T follicular helper cell (primary cell): Measurements from ENCODE around the gene CNTNAP5.

Experiments used
- DNase-seq: peaks from one replicate; pipeline ENCODE4 v3.0.0-alpha.2; 2020; ENCODE audit warnings: low read depth
- total RNA-seq, 2 experiments: gene quantifications; one replicate each; lab custom pipeline; 2026; lab: John Stamatoyannopoulos, UW

The CNTNAP5 gene
- 0 reads per million in 2 experiments for total RNA-seq

DNA sequence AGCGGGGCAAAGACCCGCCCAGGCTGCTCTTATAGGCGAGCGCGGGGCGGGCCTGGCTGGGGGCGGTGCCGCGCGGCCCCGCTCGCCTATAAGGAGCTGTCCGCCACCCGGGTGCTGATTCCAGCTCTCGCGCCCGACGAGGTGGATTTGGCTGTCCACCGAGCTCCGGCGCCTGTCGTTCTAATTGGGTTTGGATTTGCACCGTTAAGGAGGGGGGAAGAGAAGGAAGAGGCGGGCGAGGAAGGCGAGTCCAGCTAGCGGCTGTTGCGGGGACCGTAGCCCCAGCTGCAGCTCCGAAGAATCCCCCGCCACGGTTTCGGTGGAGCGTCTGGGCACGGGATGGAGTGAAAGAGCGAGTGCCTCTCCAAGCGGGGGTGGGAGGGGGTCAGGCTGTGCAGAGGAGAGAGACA is at the start of gene CNTNAP5:
CNTNAP5 (plus strand) TSS at position 117 of the 410 bp plus-strand sequence. CDS start 364 bp downstream, outside the sequence.
- DNase-seq, result no peak

DNA sequence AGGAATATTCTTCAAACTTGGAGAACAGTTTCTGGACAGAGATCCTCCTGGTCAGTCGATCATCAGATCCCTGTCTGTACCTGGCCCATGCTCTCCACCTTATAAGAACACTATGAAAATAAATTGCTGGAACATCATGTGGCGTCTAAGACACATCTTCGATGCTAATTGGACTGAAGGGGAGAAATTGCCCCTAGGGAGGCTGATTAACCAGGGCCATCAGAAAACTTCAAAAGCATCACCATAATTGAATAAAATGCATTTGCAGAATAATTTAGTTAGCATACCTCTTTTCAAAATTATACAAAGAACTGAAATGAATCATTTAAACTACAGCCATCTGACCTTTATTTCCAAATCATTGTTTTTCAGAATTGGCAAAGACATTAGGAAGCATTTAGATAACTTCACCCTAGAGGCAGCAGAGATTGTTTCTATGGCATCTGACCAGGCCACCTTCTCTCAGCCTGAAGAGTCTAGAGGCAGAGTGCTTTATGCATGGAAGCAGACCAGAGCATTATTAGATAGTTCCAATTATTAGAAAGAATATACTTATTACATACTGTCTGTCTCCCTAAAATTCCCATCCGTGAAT is 48.9 kb upstream of the CNTNAP5 start:
- DNase-seq, result no peak

DNA sequence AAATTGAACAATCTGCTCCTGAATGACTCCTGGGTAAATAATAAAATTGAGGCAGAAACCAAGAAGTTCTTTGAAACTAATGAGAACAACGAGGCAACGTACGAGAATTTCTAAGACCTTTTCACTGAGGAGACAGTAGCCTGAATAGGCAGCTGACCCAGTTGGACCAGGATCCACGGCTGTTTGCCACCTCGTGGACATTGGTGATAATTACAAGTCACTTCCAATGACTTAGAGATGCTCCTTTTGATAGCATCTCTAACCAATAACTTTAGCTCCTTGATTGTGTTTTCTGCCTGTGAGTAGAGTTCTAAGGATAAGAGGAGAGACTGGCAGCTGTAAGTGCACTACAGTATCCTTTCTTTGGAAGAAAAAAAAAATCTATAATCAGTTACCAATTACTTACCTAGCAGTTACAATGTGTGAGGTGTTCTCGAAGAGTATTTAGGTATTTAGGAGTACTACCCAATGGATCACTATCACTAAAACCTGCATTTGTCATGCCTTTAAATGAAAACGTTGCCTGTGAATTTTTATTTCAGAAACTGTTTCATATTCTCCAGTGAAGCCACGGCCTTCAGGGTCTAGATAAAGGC is 31.3 kb upstream of the CNTNAP5 start:
- DNase-seq, result peak; percentile 1

DNA sequence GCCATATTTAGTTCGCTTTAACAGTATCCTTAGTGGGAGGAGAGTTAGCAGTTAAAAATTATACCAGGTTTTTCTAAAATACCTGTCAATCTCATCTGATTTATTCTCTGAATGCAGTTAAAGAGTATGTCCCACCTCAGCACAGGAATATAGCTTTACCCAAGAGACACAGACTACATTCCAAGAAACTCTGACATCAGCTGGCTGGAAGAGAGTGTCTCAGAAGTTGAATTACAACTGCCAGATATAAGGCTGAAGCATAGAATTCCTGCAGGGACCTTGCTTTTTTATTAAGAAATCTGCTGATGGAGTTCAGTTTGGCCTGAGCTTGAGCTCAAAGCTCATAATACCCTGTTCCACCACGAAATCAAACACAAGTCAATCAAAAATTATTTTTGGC is 25.4 kb upstream of the CNTNAP5 start:
- no peak for DNase-seq

DNA sequence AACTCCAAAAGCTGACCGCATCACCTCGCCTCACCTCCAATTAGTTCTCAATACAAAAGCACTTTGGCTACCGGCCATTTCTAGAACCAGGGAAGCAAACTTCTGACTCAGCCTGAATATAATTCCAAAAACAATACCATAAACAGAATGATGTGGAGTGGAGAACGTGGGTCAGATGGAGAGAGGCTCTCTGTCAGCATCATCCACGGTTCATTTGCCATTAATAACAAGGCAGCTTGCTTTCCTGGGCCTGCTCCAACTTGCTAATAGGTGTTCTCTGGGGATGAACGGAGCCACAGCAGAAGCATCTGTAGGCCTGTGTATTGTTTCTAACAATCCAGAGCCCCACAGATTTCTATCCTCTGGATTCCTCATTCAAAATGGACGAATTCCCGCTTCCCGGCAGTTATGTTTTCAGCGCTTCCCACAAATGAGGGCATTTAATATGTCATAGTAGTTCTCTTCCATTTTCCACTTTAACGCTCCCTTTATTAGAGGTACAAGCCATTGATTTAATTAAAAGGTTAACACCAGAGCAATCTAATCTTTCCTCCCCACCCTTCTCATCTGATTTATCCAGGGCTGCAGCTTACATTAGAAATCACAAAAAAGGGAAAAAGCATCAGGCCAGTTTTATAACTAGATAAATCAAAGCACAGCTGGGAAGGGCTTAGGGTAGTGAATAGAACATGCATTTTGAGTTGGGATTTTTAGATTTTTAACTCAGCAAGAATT is 23.2 kb upstream of the CNTNAP5 start:
- no peak for DNase-seq

DNA sequence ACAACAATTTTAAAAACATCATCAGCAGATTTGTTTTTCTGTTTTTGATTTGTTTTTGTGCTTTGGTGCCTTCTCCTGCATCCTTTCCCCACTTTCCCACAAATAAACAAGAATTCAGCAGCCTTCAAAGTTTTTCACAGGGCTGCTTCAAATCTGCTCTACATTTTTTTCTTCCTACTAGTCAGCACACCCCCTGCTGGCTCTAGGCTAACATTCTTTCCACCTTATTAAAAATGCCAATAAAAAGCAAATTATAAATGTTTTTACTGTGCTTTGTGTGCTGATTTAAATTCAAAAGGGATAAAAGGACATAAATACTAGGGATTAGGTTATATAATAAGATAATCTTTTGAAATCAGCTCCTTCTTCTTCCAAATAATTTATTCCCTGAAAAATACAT is 6.2 kb upstream of the CNTNAP5 start:
- DNase-seq, result no peak

DNA sequence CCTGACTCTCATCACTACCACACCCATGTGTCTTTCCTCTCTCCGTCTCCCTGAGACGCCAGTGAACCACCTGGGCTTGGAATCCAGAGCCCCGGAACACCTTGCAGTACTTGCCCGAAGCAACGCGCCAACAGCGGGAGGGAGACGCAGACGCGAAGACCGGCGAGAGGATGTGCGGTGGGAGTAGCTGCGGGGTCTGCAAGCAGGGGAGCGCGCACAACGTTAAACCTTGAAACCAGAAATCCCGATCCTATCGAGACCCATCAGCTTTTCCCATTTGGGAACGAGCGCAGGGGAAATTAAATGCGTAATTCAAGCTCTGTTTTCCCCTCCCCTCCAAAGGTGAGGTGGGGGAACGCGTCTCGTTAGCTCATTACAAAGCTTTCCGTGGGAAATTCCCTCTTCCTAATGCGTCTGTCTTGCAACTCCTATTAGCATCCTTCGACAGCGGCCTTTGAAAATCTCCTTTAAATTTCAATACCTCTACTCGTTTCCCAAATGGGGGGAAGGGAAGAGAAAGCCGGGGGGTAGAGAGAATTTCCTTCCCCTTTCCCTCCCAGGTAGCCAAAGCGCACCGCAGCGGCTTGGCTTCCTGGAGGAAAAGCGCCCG is 421 bp upstream of the CNTNAP5 start:
- DNase-seq, result no peak

DNA sequence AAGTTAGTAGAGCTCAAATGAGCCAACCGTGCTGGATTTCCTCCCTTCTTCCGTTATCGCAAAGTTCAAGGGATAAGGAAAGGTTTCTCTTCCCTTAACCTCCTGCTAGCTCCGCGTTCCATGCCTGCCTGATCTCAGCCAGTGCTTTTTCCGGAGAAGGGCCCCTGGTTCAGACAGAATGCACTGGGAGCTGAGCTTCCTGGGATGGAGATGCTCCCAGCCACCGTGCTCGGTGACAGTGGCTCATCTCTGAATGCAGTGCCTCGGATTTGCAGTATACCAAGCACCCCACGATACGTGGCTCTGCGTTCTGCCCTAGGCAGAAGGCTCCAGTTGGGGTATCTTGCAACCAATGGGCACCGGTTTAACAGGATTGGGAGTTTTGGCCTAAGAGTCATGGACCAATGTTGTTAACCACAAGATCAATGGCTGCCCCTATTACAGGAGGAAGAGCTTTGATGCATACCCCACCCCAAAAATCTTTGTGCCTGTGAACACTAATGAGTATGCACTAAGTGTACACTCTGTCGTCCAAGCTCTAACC is 876 bp downstream of the CNTNAP5 start:
- DNase-seq, result no peak

DNA sequence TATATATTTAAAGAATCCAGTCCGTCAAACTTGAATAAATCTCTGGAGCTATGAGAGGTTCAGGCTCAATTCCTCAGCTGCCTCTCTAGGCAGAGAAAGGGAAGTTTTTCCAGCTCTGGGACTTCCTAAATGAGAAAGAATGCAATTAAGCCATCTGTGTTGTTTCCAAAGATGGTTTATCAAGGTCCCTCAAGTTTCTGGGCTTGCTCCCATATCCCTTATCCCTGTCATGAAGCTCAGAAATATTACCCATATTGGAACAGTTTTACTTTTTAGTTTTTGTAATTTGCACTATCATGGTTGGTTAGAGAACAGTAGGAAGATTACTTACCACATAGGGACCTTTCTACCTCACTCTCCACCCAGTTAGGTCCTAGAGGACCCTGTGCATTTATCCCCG is 1.4 kb downstream of the CNTNAP5 start:
- no peak for DNase-seq

DNA sequence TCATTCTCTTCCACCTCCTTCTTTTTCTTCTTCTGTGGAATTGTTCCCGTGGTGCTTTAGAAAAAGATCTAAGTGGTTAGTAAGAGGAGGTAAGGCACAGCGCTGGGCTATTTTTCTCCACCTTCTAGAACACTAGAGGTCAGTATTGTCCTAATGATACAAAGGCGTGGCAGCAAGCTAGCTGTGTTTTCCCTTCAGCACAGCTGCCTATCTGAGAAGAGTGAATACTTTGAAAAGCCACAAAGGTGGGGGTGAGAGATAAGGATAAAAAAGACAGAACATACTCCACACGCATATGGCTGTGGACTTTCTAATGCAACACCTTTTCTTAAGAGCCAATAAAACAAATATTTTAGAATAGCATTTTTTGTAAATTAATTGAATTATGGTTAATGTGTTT is 2.1 kb downstream of the CNTNAP5 start:
- no peak for DNase-seq

DNA sequence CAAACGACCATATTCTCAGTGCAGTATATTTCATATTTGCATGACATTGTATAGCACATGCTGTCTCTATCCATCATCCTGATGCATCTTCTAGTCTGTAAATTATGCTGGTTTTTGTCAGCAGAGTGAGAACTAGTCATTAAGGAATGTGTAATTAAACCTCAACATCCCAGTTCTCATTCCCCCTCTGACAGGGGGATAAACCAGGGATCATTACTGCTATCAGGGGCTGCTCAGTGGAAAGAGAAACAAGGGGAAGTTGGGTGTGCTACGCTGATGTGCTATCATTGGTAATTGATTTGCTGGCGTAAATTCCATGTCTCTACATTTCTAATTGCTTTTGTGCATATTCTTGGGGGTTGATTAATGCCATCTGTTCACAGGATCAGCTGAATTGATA is 7.7 kb downstream of the CNTNAP5 start:
- DNase-seq, result no peak

DNA sequence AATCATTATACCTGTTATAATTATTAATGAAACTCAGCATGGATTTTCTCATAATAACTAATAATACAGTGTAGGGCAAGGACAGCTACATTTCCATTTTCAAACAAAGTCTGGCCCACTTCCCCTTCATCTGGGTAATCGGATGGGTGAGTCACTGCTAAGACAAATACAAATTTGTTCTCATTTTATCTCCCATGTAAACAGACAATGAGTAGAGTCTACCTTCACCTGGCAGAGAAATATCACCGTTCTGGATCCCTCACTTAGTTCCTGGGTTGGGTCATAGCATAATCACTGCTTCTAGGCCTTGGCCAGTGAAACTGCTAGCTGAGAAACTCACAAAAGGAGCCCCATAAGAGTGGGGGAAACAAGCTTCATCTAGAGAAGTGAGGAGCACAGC is 9.2 kb downstream of the CNTNAP5 start:
- DNase-seq, result no peak

DNA sequence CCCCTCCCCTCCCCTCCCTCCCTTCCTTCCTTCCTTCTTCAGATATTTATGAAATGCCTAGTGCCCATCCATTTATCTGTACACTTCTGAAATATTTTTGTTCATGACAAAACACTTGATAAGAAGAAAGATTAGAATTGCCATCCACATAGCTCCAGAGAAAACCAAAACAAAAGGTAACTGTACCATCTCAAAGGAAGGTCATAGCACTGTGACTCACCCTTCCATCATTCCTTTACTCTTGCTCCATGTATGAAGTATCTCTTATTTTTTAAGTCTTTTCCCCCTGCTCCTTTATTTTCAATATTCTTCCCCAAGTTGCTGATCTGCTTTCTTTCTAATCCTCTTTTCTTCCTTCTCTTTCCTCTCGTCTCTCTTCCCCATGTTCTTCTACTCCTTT is 9.9 kb downstream of the CNTNAP5 start:
- no peak for DNase-seq

DNA sequence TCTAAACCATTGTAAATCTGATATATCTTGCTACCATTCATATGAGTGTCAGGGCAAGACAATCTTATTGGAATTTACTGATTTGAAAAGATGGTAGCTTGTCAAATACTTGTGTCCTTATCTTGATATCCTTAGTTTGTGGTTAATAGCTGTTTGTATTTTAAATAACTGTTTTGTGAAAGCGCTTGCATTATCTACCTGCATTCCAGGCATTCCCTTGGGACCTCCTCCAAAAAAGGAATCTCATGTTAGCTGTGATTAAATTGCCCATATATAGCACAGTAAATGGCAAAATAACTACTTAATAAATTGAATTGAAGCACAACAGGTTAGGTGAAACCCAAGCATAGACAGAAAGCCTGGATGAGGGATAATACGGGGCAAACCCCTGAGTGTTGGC is 13.9 kb downstream of the CNTNAP5 start:
- no peak for DNase-seq

DNA sequence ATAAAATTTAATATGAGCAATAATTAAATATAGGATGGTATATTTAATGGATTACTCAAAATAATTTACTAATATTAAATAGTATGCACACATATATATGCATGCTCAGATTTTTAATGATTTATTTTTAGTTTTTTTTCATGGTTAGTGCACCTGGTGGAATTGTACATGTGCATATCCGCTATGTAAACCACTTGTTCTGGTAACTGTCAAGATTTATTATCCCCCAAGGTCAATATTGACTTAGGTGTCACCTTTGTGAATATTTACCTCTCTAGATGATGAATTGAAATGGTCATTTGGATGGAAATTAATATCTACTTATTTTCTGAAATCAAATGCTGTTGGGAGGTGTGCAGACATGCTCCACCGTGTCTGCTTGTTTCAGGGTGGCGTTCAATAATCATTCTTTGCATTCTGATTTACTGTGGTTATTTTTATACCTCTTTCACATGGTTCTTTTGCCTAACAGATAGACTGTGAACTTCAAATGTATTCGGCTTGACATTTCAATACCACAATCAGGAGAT is 14.7 kb downstream of the CNTNAP5 start:
- DNase-seq, result no peak

DNA sequence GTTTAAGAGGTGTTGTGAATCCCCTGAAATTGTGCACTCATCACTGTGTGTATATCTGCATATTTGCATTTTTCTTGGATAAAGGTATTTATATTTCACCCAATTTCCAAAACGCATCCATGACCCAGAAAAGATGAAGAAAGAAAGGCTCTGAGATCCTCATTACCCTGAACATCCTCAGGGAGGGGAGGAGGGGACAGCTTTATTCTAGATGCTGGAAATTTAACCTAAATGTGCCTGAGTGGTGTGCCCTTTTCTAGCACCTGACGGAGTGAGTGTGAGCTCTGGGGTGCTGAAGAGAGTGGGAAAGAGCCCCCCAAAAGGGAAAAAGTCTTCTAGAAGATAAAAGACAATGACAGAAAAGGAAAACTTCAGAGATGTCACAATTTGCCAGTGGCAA is 20.8 kb downstream of the CNTNAP5 start:
- no peak for DNase-seq

DNA sequence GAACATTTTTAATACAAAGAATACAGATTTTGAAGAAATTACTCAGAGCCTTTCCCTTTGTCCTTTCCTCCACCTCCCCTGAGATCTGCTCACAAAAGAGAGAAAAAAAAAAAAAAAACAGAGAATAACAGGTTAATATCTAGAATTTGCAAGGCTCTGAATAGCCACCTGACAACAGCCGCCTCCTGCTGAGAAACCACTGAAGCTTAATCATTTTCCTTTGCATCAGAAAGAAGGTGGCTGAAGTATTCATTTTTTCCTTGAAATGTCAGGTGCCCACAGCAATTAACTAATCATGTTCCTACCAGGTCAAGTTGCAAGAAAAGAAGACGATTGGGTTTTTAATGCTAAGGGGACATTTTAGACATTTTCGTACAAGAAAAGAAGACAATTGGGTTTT is 21.2 kb downstream of the CNTNAP5 start:
- DNase-seq, result no peak

DNA sequence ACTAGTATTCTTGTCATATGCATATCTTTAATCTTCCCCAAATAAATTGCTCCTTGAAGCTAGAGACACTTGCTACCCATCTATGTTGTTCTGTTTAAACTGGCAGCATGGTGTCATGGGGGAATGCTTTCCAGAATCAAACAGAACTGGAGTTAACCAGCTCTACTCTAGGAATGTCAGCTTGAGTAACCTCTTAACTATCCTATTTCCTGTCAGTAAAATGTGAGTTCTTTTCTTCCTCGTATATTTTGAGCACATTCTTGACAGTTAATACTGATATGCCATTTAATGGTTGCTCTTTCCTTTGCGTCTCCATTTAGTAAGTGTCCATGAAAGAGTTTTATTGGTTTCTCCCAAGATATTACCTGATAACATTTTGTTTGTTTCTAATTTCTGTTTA is 23.0 kb downstream of the CNTNAP5 start:
- DNase-seq, result no peak

DNA sequence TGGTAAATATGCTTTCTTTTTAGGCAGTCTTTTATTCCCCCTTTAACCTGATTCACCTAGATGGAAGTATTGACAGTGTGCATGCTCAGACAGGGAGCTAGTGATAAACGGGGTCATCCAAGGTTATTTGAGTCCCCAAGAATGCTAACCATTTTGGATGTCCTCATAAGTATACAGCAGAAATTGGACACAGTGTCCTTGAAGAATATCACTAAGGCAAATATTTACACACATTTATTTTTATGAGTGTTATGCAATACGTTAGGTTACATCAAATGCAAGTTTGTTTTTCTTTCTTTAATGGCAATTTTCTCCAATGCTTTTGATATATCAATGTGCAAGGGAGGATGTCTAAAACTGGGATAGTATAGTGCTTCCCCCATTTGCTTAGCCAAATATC is 23.6 kb downstream of the CNTNAP5 start:
- DNase-seq, result no peak

DNA sequence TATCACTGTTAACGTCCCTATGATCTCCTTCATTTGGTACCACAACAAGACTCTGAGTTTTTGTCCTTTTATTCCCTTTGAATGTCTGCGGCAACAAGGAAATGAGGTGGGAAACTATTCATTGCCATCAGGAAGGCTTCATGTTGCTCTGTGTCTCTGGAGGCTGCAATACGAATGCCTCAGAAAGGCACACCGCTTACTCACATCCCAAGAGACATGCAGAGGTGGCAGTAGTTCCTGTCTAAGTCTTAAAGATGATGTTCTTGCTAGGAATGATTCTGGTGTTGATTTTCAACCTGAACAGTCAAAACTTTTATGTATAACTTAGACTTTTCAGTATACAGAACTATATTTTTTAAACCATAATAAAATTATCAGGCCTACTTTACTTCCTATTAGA is 24.0 kb downstream of the CNTNAP5 start:
- no peak for DNase-seq

DNA sequence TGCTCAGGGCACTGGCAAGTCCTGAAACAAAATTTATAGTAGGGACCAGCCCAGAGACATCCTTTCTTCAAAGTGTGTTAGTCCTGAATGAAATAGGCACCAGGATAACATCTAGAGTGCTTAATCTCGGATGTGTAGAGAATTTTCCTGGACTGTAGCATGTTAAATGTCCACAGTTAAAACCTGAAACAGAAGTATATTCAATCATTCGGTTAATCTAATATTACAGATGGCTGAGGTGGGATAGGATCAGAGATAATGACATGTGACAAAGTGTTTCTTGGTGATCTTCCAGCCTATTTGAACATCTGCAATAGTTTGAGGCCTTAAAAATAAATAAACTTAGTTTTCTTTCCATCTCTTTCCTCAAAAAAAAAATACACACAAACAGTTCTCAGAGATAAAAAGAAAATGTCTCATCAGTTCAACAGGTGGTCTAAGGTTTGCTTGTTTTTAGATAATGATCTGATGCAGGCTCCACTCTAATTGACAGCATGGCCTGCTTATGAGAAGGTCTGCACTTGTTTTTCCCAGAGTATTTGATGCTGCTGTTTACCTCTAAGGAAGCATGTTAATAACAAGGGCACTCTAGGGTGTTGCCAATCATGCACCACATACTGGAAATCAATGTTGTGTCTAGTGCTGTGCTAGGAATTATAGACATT is 25.9 kb downstream of the CNTNAP5 start:
- no peak for DNase-seq

DNA sequence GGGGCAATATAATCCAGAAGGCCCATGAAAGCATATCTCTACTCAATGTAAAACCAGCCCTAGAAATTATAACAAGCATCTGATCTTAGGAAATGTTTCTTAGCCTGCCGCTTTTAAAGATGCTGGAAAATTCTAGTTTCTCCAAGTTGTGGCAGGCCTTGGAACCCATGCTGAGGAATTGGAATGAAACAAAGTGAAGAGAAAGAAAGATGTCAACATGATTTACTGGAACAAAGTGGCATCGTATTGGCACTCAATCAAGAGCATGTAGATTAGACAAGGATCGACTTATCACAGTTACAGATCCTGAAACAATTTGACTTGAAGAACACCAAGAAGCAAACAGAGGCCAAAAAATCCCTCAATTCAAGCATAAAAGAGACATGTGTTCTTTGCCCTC is 28.7 kb downstream of the CNTNAP5 start:
- no peak for DNase-seq
